ENCODE results near the gene BIN1. TPM values are rescaled to one million over a fixed set of nuclear protein-coding genes. Genes with fewer than 3 reads are reported as not detected.

Gene BIN1
- total and polyA plus RNA-seq, 2 donors (not counting 1 experiment from before 2014, with no cell fraction given) = 90.6 to 92.3 TPM

DNA sequence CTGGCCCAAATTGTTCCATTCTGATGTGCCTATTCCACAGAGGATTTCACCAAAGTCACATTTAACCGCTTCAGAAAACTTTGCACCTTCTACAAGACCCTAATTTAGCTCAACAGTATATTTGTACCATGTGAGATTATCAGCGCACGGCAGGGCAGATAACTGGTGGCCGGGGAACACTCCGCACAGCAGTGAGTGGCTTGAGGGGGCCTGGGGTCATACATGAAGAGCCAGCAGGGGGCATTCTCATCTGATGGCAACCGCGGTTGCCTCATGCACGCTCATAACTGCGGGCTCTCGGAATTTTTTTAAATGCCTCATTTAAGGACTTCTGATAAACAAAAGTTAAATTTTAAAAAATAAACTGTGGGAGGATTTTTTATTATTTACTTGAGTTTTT lies 84.1 kb downstream of the BIN1 start:
- H3K9me3 Mint-ChIP-seq (ENCODE audit: insufficient read depth) = peaks cover 2% of the 10 kb centered on the region

DNA sequence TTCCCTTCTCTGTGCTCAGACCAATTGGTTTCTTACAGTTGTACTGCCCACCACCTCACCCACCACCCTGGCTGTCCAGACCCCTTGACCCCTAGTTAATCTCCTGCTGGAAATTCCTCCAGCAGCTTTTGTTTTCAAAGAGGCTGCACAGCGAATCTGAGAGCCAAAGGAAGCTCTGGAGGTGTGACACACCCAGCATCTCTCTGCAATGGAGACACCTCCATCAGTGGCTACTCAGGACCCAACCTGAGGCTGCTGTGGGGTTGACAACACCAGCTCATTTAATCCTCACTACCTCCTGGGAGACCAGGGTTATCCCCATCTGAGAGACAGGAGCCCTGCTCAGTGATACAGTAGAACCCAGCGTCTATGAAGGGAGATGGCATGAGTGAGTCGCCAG lies 86.4 kb downstream of the BIN1 start:
- Mint-ChIP-seq H3K27ac (no peak overlapping the region), H3K4me1 (peaks cover 5% of the 10 kb centered on the region), H3K27me3 (peaks cover 17% of the 10 kb centered on the region), H3K4me3 (no peak overlapping the region), H3K9me3 (ENCODE audit: insufficient read depth) (peaks cover 2% of the 10 kb centered on the region)
- peaks cover 0 to 12% (median 4%) of the 10 kb centered on the region in 4 experiments for H3K27me3 ChIP-seq (replicated peaks in 1 of 4; ENCODE audit: control extremely low read depth in 1 of 4, control insufficient read depth in 3 of 4, insufficient read depth in 4 of 4, low read length in 3 of 4)
- no peaks in the 10 kb centered on the region for H3K79me2 ChIP-seq (ENCODE audit: control insufficient read depth, insufficient read depth, low read length)
- CTCF ChIA-PET = no interaction called here
- H3K27ac ChIP-seq (ENCODE audit: low read length in 2 of 2) = no peak overlapping the region
- TF ChIP-seq, protein P1, sequence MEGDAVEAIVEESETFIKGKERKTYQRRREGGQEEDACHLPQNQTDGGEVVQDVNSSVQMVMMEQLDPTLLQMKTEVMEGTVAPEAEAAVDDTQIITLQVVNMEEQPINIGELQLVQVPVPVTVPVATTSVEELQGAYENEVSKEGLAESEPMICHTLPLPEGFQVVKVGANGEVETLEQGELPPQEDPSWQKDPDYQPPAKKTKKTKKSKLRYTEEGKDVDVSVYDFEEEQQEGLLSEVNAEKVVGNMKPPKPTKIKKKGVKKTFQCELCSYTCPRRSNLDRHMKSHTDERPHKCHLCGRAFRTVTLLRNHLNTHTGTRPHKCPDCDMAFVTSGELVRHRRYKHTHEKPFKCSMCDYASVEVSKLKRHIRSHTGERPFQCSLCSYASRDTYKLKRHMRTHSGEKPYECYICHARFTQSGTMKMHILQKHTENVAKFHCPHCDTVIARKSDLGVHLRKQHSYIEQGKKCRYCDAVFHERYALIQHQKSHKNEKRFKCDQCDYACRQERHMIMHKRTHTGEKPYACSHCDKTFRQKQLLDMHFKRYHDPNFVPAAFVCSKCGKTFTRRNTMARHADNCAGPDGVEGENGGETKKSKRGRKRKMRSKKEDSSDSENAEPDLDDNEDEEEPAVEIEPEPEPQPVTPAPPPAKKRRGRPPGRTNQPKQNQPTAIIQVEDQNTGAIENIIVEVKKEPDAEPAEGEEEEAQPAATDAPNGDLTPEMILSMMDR (IDR thresholded peaks at IDR 0.05) = no peak
- TF ChIP-seq EZH2 (IDR thresholded peaks at IDR 0.05; ENCODE audit: borderline replicate concordance, insufficient read depth, low read depth, low read length, poor library complexity, severe bottlenecking) = no peak
- 70% methylated on average over 1 of the region's 3 CpGs for WGBS (ENCODE audit: insufficient coverage)
- no peak overlapping the region for H3K9ac ChIP-seq (ENCODE audit: low read length)
- no peaks in the 10 kb centered on the region for H3K36me3 ChIP-seq (replicated peaks in 1 of 2; ENCODE audit: control extremely low read depth in 1 of 2, control insufficient read depth in 1 of 2, extremely low read depth in 1 of 2, insufficient read depth in 2 of 2, low read length in 1 of 2)
- DNase-seq (no peak), ATAC-seq (ENCODE audit: low read depth) (no peak)
- H2AFZ ChIP-seq (ENCODE audit: insufficient read depth, low read depth, low read length, poor library complexity, severe bottlenecking) = no peak overlapping the region
- no peak overlapping the region for H3K4me3 ChIP-seq (ENCODE audit: control extremely low read depth in 1 of 5, extremely low read depth in 1 of 5, insufficient read depth in 1 of 5, low read depth in 2 of 5, low read length in 4 of 5)
- intact Hi-C loops (cut with micrococcal nuclease) = no loop called here
- peaks cover 0 to 13% (median 0%) of the 10 kb centered on the region in 3 donors for H3K9me3 ChIP-seq (ENCODE audit: control extremely low read depth in 1 of 3, control insufficient read depth in 2 of 3, insufficient read depth in 1 of 3, low read length in 2 of 3)
- H4K20me1 ChIP-seq (ENCODE audit: control insufficient read depth, insufficient read depth, low read length, poor library complexity, severe bottlenecking) = no peaks in the 10 kb centered on the region
- no peak overlapping the region for H3K4me2 ChIP-seq (replicated peaks; ENCODE audit: low read depth, low read length, poor library complexity, severe bottlenecking)
- POLR2A ChIA-PET = no interaction called here
- peaks cover 6% of the 10 kb centered on the region in 2 donors for H3K4me1 ChIP-seq (ENCODE audit: control insufficient read depth in 2 of 2, insufficient read depth in 2 of 2, low read length in 2 of 2)

More for the DNA sequence above, 84.1 kb downstream of the BIN1 start:
- TF ChIP-seq, protein P1 (IDR thresholded peaks at IDR 0.05) = no peak
- TF ChIP-seq EZH2 (IDR thresholded peaks at IDR 0.05; ENCODE audit: borderline replicate concordance, insufficient read depth, low read depth, low read length, poor library complexity, severe bottlenecking) = no peak
- Histone ChIP-seq H3K27ac (ENCODE audit: low read length in 2 of 2) (no peak overlapping the region), H4K20me1 (ENCODE audit: control insufficient read depth, insufficient read depth, low read length, poor library complexity, severe bottlenecking) (no peaks in the 10 kb centered on the region), H3K79me2 (ENCODE audit: control insufficient read depth, insufficient read depth, low read length) (no peaks in the 10 kb centered on the region), H2AFZ (ENCODE audit: insufficient read depth, low read depth, low read length, poor library complexity, severe bottlenecking) (no peak overlapping the region), H3K27me3 (replicated peaks in 1 of 4; ENCODE audit: control extremely low read depth in 1 of 4, control insufficient read depth in 3 of 4, insufficient read depth in 4 of 4, low read length in 3 of 4) (peaks cover 0 to 29% (median 13%) of the 10 kb centered on the region in 4 experiments), H3K9ac (ENCODE audit: low read length) (no peak overlapping the region), H3K36me3 (replicated peaks in 1 of 2; ENCODE audit: control extremely low read depth in 1 of 2, control insufficient read depth in 1 of 2, extremely low read depth in 1 of 2, insufficient read depth in 2 of 2, low read length in 1 of 2) (no peaks in the 10 kb centered on the region), H3K9me3 (ENCODE audit: control extremely low read depth in 1 of 3, control insufficient read depth in 2 of 3, insufficient read depth in 1 of 3, low read length in 2 of 3) (peaks cover 0 to 13% (median 0%) of the 10 kb centered on the region in 3 donors), H3K4me2 (replicated peaks; ENCODE audit: low read depth, low read length, poor library complexity, severe bottlenecking) (no peak overlapping the region), H3K4me1 (ENCODE audit: control insufficient read depth in 2 of 2, insufficient read depth in 2 of 2, low read length in 2 of 2) (peaks cover 12 to 14% of the 10 kb centered on the region in 2 donors), H3K4me3 (ENCODE audit: control extremely low read depth in 1 of 5, extremely low read depth in 1 of 5, insufficient read depth in 1 of 5, low read depth in 2 of 5, low read length in 4 of 5) (no peak overlapping the region)
- POLR2A ChIA-PET = no interaction called here
- DNase-seq = no peak
- Mint-ChIP-seq H3K27me3 (peaks cover 26% of the 10 kb centered on the region), H3K4me3 (no peak overlapping the region), H3K4me1 (peaks cover 11% of the 10 kb centered on the region), H3K27ac (no peak overlapping the region)
- CTCF ChIA-PET = no interaction called here
- intact Hi-C loops (cut with micrococcal nuclease) = no loop called here
- no peak for ATAC-seq (ENCODE audit: low read depth)
- 100% methylated on average over 3 of the region's 10 CpGs for WGBS (ENCODE audit: insufficient coverage)
